ENCODE measurements around the gene XPO6.

Gene XPO6

DNA sequence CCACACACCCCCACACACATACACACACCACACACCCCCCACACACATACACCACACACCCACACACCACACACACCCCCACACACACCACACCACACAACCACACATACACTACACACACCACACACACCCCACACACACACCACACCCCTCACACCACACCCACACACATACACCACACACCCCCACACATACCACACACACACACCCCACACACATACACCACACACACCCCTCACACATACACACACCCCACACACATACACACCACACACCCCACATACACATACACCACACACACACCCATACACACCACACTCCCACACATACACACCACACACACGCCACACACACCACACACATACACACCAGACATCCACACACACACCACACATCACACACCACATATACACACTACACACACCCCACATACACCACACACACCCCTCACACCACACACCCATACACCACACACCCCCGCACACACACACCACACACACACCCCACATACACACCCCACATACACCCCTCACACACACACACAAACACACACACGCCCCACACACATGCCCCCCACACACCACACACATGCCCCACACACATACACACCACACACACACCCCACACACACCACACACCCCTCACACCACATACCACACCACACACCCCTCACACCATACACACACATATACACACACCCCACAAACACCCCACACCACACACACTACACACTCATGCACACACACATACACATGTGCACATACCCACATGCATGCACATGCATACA lies 122.4 kb downstream of the XPO6 start:
- H3K4me1 Mint-ChIP-seq (ENCODE audit: low read depth), result no peaks in the 10 kb centered on the region
- no peak overlapping the region for H3K4me3 Mint-ChIP-seq
- H3K36me3 Mint-ChIP-seq (ENCODE audit: low read depth), result peaks cover 23% of the 10 kb centered on the region
- peak overlapping the region; percentile 19 for H3K27ac Mint-ChIP-seq
- intact Hi-C loops (cut with micrococcal nuclease), result no loop called here
- no peaks in the 10 kb centered on the region for H3K27me3 Mint-ChIP-seq
- no peaks in the 10 kb centered on the region for H3K9me3 Mint-ChIP-seq

DNA sequence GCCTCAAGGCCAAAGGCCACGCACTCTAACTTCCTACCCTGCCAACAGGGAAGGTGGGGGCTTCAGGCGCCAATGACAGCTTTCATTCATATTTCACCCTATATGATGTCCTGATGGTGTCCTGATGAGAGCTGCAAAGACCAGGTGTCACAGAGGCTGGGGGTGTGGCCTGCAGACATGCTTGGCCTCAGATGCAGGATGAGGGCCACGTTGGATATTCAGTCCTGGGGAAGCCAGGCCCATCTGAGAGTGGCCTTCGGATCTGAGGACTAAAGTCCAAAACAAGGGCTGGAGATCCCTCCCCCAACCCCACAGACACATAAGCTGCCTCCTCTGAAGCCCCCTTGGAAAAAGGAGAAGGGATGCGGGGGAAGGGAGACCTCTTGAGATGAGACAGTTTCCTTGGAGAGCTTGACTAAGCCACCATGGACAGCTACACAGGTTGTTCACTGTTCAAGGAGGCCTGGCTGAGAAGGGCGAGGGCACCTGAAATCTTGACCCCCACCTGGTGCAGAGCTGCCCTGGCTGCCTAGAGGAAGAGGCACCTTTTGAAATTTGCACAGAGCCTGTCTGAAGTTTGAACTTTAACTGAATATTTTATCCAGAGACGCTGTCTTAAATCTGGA lies 124.0 kb downstream of the XPO6 start:
- Mint-ChIP-seq H3K9me3 (no peaks in the 10 kb centered on the region), H3K27ac (peak overlapping the region; percentile 32), H3K4me3 (no peak overlapping the region), H3K4me1 (ENCODE audit: low read depth) (no peaks in the 10 kb centered on the region), H3K36me3 (ENCODE audit: low read depth) (peaks cover 7% of the 10 kb centered on the region), H3K27me3 (no peaks in the 10 kb centered on the region)
- intact Hi-C loops (cut with micrococcal nuclease), result no loop called here

- Mint-ChIP-seq H3K4me3 (no peak overlapping the region), H3K4me1 (ENCODE audit: low read depth) (no peaks in the 10 kb centered on the region), H3K9me3 (no peaks in the 10 kb centered on the region), H3K27ac (peak overlapping the region; percentile 32), H3K27me3 (no peaks in the 10 kb centered on the region), H3K36me3 (ENCODE audit: low read depth) (peaks cover 1% of the 10 kb centered on the region)
- intact Hi-C loops (cut with micrococcal nuclease), result no loop called here
These were observed 124.6 kb downstream of the XPO6 start for GRCh38 chr16:28087140-28087660.

GRCh38 chr16:28086186-28087139 lies 125.3 kb downstream of the XPO6 start:
- H3K4me1 Mint-ChIP-seq (ENCODE audit: low read depth), result no peaks in the 10 kb centered on the region
- intact Hi-C loops (cut with micrococcal nuclease), result no loop called here
- H3K27me3 Mint-ChIP-seq, result no peaks in the 10 kb centered on the region
- no peaks in the 10 kb centered on the region for H3K36me3 Mint-ChIP-seq (ENCODE audit: low read depth)
- H3K9me3 Mint-ChIP-seq, result no peaks in the 10 kb centered on the region
- H3K27ac Mint-ChIP-seq, result no peak overlapping the region
- H3K4me3 Mint-ChIP-seq, result no peak overlapping the region

GRCh38 chr16:28085389-28086171 lies 126.2 kb downstream of the XPO6 start:
- Mint-ChIP-seq H3K36me3 (ENCODE audit: low read depth) (no peaks in the 10 kb centered on the region), H3K4me1 (ENCODE audit: low read depth) (no peaks in the 10 kb centered on the region), H3K9me3 (no peaks in the 10 kb centered on the region), H3K4me3 (no peak overlapping the region), H3K27me3 (no peaks in the 10 kb centered on the region), H3K27ac (no peak overlapping the region)
- intact Hi-C loops (cut with micrococcal nuclease), result no loop called here

DNA sequence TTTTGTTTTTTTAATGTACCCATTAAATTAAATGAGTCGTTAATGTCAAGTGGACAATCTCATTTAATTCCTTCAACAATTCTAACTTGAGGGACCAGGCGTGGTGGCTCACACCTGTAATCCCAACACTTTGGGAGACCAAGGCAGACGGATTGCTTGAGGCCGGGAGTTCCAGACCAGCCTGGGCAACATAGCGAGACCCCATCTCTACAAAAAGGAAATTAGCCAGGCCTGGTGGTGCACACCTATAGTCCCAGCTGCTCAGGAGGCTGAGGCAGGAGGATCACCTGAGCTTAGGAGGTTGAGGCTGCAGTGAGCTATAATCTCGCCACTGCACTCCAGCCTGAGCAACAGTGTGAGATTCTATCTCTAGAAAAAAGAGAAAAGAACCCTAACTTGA lies 127.6 kb downstream of the XPO6 start:
- no peaks in the 10 kb centered on the region for H3K9me3 Mint-ChIP-seq
- H3K36me3 Mint-ChIP-seq (ENCODE audit: low read depth), result no peaks in the 10 kb centered on the region
- no peak overlapping the region for H3K27ac Mint-ChIP-seq
- H3K4me3 Mint-ChIP-seq, result no peak overlapping the region
- H3K4me1 Mint-ChIP-seq (ENCODE audit: low read depth), result no peaks in the 10 kb centered on the region
- intact Hi-C loops (cut with micrococcal nuclease), result no loop called here
- no peaks in the 10 kb centered on the region for H3K27me3 Mint-ChIP-seq

GRCh38 chr16:28082624-28083023 lies 129.1 kb downstream of the XPO6 start:
- intact Hi-C loops (cut with micrococcal nuclease), result no loop called here
- H3K4me1 Mint-ChIP-seq (ENCODE audit: low read depth), result no peaks in the 10 kb centered on the region
- H3K27me3 Mint-ChIP-seq, result no peaks in the 10 kb centered on the region
- H3K27ac Mint-ChIP-seq, result no peak overlapping the region
- H3K36me3 Mint-ChIP-seq (ENCODE audit: low read depth), result no peaks in the 10 kb centered on the region
- no peaks in the 10 kb centered on the region for H3K9me3 Mint-ChIP-seq
- no peak overlapping the region for H3K4me3 Mint-ChIP-seq

DNA sequence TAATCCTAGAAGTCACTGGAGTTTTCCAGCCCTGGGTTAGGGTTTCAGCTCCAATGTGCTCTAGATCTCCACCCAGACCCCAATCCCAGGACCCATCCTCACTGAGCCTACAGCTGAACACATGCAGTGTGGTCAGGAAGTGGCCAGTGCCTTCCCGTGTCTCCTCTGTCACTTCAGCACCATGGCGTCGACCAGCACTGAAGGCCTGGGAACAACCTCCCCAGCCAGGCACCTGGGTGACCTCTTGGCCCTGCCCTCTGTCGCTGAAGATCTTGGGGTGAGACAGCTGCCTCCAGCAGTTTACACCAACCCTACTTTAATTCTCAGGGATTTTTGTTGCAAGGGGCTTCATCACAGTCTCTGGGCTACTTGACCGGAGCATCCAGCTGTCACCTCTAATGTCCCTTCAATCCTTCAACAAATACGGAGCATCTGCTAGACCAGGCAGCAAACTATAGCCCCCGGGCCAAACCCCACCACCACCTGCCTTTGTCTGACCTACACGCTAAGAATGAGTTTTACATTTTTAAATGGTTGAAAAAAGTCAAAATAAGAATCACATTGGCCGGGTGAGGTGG lies 130.3 kb downstream of the XPO6 start:
- intact Hi-C loops (cut with micrococcal nuclease), result no loop called here
- H3K27ac Mint-ChIP-seq, result no peak overlapping the region
- no peaks in the 10 kb centered on the region for H3K9me3 Mint-ChIP-seq
- no peak overlapping the region for H3K4me3 Mint-ChIP-seq
- no peaks in the 10 kb centered on the region for H3K36me3 Mint-ChIP-seq (ENCODE audit: low read depth)
- no peaks in the 10 kb centered on the region for H3K27me3 Mint-ChIP-seq
- H3K4me1 Mint-ChIP-seq (ENCODE audit: low read depth), result no peaks in the 10 kb centered on the region

- H3K27me3 Mint-ChIP-seq, result no peaks in the 10 kb centered on the region
- H3K9me3 Mint-ChIP-seq, result no peaks in the 10 kb centered on the region
- H3K27ac Mint-ChIP-seq, result no peak overlapping the region
- H3K4me3 Mint-ChIP-seq, result no peak overlapping the region
- intact Hi-C loops (cut with micrococcal nuclease), result no loop called here
- H3K4me1 Mint-ChIP-seq (ENCODE audit: low read depth), result no peaks in the 10 kb centered on the region
- H3K36me3 Mint-ChIP-seq (ENCODE audit: low read depth), result no peaks in the 10 kb centered on the region
These were observed 133.5 kb downstream of the XPO6 start for GRCh38 chr16:28078261-28078660.

GRCh38 chr16:28073836-28074235 lies 137.9 kb downstream of the XPO6 start:
- no peak overlapping the region for H3K4me3 Mint-ChIP-seq
- H3K27ac Mint-ChIP-seq, result no peak overlapping the region
- H3K9me3 Mint-ChIP-seq, result no peaks in the 10 kb centered on the region
- peaks cover 2% of the 10 kb centered on the region for H3K27me3 Mint-ChIP-seq
- no peaks in the 10 kb centered on the region for H3K4me1 Mint-ChIP-seq (ENCODE audit: low read depth)
- intact Hi-C loops (cut with micrococcal nuclease), result no loop called here
- H3K36me3 Mint-ChIP-seq (ENCODE audit: low read depth), result no peaks in the 10 kb centered on the region

DNA sequence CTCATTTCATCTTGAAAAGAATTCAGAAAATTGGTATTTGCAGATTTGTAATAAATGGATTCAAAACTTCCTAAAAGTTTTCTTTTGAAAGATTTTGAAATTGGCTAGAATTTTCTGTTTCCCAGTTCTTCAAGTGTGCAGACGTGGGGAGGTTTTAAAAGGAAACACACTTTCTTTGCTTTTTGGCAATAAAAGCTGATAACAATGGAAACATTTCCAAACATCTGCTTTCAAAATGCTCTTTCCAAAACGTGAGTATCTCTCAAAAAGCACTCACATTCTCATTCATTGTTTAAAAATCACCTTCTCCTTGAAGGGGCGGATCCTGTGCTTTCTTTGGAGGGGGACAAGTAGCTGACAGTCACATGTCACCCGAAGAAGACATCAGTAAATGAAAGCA lies 139.7 kb downstream of the XPO6 start:
- no peaks in the 10 kb centered on the region for H3K36me3 Mint-ChIP-seq (ENCODE audit: low read depth)
- intact Hi-C loops (cut with micrococcal nuclease), result no loop called here
- no peaks in the 10 kb centered on the region for H3K9me3 Mint-ChIP-seq
- no peak overlapping the region for H3K4me3 Mint-ChIP-seq
- no peak overlapping the region for H3K27ac Mint-ChIP-seq
- H3K4me1 Mint-ChIP-seq (ENCODE audit: low read depth), result no peaks in the 10 kb centered on the region
- peaks cover 2% of the 10 kb centered on the region for H3K27me3 Mint-ChIP-seq

DNA sequence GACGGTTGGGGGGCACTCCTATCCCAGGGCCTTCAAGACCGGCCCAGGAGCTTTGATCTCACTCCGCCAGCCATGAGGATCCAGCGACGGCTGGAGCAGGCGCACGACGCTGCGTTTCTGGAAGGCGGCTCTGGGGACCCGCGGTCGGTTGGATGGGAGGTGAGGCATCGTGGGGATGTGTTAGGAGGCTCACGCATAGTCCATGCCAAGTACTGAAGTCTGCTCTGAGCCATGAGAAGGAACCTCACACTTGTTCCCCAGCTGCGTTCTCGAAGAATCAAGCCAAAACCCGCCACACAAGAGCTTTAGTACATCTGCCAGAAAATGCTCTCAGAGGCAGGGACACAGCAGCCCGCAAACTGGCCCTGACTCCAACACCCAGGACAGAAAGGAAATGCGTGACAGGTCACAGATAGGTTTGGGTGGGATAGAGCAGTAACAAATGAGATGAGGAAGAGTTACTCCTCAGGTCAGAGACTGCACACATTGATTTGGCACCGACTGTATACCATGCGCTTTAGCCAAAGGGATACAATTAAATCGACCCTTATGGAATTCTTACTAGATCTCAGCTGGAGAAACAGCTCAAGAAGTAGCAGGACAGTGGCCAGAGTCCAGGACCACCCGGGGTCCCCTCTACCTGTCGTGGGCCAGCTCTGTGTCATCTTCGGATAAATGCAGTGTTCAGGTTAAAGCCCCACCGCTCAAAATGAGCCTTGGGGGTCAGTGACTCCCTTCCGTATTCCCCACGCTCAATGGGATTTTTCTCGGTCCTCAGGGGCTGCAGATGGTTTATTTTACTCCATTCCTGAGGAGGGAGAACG lies 141.6 kb downstream of the XPO6 start:
- Mint-ChIP-seq H3K27ac (no peak overlapping the region), H3K27me3 (peaks cover 17% of the 10 kb centered on the region), H3K36me3 (ENCODE audit: low read depth) (no peaks in the 10 kb centered on the region), H3K9me3 (no peaks in the 10 kb centered on the region), H3K4me3 (no peak overlapping the region), H3K4me1 (ENCODE audit: low read depth) (no peaks in the 10 kb centered on the region)
- intact Hi-C loops (cut with micrococcal nuclease), result loop anchor here (2.0 kb wide), 2 partner anchors 379 to 465 kb away; no protein-coding TSS in a partner anchor

Data from dendritic cell treated with granulocyte-macrophage colony-stimulating factor and Interleukin-4, amounts not matched to agents 40 ng/mL and 50 ng/mL, for 4 days (primary cell).